T-helper 2 cell treated with Interferon-gamma antibody and Interleukin-4, amounts not matched to agents 5 μg/mL and 100 μg/mL, for 36 hours (primary cell): Measurements from ENCODE around the gene FBXL13.
"Not testable (repeated sequence)": the region's sequence is repeated elsewhere in the genome, so short reads cannot be mapped to it uniquely, and the experiment has no call there.

Experiments used
- DNase-seq: peaks from one replicate; pipeline ENCODE4 v3.0.0; 2021; ENCODE audit warnings: low spot score
- H3K27ac Mint-ChIP-seq: one replicate; pipeline ENCODE4 v1.8.0; 2021; ENCODE audit warnings: mild to moderate bottlenecking, mixed read lengths
- H3K27me3 Mint-ChIP-seq: one replicate; pipeline ENCODE4 v1.8.0; 2021; ENCODE audit warnings: low read depth, mixed read lengths
- H3K36me3 Mint-ChIP-seq: one replicate; pipeline ENCODE4 v1.8.0; 2021; ENCODE audit warnings: low read depth, mixed read lengths
- H3K4me1 Mint-ChIP-seq: one replicate; pipeline ENCODE4 v1.8.0; 2021; ENCODE audit warnings: low read depth, mixed read lengths
- H3K4me3 Mint-ChIP-seq: one replicate; pipeline ENCODE4 v1.8.0; 2022; ENCODE audit warnings: mild to moderate bottlenecking, moderate library complexity, mixed read lengths
- H3K9me3 Mint-ChIP-seq: one replicate; pipeline ENCODE4 v1.8.0; 2021; ENCODE audit warnings: mixed read lengths

The FBXL13 gene

DNA sequence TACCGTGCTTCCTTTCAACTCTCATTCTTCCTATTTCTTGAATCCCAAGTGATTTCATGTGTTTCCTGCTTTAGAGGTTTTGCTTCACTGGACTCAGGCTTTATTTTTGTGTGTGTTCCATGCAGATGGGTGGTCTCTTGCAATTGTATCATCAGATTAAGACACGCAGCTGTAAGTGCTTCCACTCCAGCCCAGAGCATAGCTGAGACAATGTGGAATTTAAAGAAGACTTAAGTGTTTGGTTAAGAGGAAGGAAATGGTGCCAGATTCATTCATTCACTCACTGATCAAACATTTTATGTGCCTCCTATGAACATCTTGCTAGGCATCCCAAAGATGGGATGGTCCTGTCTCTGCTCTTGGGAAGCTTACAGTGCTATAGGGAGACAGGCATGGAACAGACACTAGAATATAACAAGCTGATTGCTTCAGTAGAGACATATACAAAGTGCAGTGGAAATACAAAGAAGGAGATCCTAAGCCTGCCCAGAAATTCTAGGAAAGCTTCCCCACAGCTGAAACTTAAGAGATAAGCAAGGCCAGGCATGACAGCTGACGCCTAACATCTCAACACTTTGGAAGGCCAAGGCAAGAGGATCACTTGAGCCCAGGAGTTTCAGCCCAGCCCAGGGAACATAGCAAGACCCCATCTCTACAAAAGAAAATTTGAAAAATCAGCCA is 207.9 kb downstream of the FBXL13 start:
- Mint-ChIP-seq H3K27ac (no peak overlapping the region), H3K9me3 (no peaks in the 10 kb centered on the region), H3K36me3 (no peaks in the 10 kb centered on the region), H3K27me3 (peaks cover 17% of the 10 kb centered on the region), H3K4me1 (peaks cover 2% of the 10 kb centered on the region), H3K4me3 (no peak overlapping the region)
- DNase-seq: no peak

DNA sequence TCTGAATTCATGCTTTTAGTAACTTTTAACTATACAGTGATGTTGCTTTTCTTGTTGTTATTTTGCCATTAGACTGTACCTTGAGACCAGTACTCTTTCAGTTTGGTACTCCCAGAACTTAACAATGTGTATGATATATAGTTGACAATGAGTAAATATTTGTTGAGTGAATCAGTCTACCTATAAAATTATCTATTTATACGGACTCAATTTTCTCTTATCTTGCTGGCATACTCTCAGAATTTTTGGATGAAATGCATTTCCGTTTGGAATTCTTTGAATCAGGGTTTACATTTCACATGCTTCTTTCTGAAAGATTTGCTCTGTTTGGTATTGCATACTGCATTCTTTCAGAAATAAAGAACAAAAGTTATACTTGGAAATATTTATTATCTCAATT is 209.6 kb downstream of the FBXL13 start:
- DNase-seq: no peak
- Mint-ChIP-seq H3K9me3 (no peaks in the 10 kb centered on the region), H3K4me1 (peaks cover 2% of the 10 kb centered on the region), H3K36me3 (no peaks in the 10 kb centered on the region), H3K4me3 (no peak overlapping the region), H3K27me3 (peaks cover 19% of the 10 kb centered on the region), H3K27ac (no peak overlapping the region)

- Mint-ChIP-seq H3K27me3 (peaks cover 12% of the 10 kb centered on the region), H3K9me3 (no peaks in the 10 kb centered on the region), H3K4me1 (peaks cover 2% of the 10 kb centered on the region), H3K27ac (no peak overlapping the region), H3K4me3 (no peak overlapping the region), H3K36me3 (no peaks in the 10 kb centered on the region)
- no peak for DNase-seq
Measured at GRCh38 chr7:102860351-102860811, 214.2 kb downstream of the FBXL13 start.

DNA sequence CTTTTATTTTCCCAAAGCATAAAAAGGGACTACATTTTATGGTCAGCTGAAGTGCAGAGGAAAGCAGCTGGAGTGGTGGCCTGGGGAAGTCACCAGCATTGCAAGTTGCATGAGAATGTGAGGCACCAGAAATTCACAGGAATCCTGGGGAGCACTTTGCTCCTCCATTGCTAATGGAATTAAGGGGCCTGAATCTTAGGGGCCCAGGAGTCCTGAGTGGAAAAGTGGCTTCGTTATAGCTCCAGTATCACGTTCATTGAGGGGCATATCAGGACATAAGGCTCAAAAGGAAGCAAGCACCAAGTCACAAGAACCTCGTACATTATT is 214.8 kb downstream of the FBXL13 start:
- DNase-seq: no peak
- H3K27me3 Mint-ChIP-seq: peaks cover 12% of the 10 kb centered on the region
- H3K9me3 Mint-ChIP-seq: no peaks in the 10 kb centered on the region
- H3K4me3 Mint-ChIP-seq: no peak overlapping the region
- H3K27ac Mint-ChIP-seq: no peak overlapping the region
- H3K4me1 Mint-ChIP-seq: peaks cover 2% of the 10 kb centered on the region
- H3K36me3 Mint-ChIP-seq: no peaks in the 10 kb centered on the region

- Mint-ChIP-seq H3K27ac (no peak overlapping the region), H3K4me1 (peaks cover 2% of the 10 kb centered on the region), H3K9me3 (no peaks in the 10 kb centered on the region), H3K27me3 (peaks cover 12% of the 10 kb centered on the region), H3K36me3 (no peaks in the 10 kb centered on the region), H3K4me3 (no peak overlapping the region)
- DNase-seq: no peak
Measured at GRCh38 chr7:102859084-102859798, 215.4 kb downstream of the FBXL13 start.

DNA sequence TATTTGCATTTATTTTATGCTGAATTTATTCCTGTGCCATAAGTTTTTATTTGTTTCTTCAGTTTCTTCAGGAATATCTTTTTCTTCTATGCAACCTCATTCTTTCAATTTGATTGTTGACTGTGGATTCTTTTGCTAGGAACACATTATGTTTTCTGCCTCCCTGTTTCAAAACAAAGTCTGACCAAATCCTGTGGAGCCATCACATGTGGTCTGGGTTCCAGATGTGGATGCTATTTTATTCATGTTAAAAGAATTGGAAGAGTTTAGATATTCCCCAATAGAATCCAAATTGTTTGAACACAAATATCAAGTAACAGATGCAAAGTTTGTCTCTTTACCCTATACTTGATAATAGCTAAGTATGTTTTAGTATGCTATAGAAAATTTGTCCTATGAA is 218.6 kb downstream of the FBXL13 start:
- H3K4me1 Mint-ChIP-seq: no peaks in the 10 kb centered on the region
- H3K9me3 Mint-ChIP-seq: peaks cover 4% of the 10 kb centered on the region
- no peak for DNase-seq
- peaks cover 17% of the 10 kb centered on the region for H3K27me3 Mint-ChIP-seq
- H3K4me3 Mint-ChIP-seq: no peak overlapping the region
- H3K36me3 Mint-ChIP-seq: no peaks in the 10 kb centered on the region
- H3K27ac Mint-ChIP-seq: no peak overlapping the region

DNA sequence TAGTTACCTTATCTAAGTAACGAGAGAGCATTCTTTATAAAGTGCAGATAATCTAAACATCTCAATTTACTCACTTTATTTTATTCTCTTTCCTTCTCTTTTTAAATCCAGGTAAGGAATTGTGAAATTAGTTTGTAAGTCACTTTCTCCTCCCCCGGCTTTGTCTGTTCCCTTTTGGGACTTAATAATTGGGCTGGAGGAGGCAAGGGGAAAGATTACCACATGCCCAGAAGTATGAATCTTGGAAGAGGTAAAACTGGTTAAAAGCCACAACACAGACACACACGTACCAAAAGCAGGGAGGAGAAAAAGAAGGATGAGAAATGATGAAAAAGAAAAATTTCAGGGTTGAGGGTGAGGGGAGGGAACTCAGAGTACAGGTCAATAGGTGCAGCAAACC is 225.1 kb downstream of the FBXL13 start:
- Mint-ChIP-seq H3K4me1 (no peaks in the 10 kb centered on the region), H3K4me3 (no peak overlapping the region), H3K9me3 (peaks cover 4% of the 10 kb centered on the region), H3K27ac (no peak overlapping the region), H3K27me3 (peaks cover 32% of the 10 kb centered on the region), H3K36me3 (no peaks in the 10 kb centered on the region)
- no peak for DNase-seq

DNA sequence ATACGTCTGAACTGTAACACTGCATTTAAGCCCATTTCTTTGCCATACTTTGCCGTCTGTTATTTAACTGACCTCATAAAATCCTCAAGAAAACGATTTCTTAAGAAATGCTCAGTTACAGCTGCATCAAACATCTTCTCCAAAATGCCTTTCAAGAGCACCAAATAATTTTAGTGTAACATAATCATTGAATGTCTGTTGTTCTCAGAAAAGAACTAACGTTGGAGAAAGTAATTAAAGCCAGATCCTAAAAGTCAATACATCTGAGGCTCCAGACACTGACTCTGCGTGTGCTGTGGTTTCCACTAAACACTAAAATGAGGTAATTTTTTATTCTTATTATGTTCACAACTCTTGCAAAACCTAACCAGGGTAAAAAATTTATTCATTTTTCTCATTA is 225.5 kb downstream of the FBXL13 start:
- H3K4me3 Mint-ChIP-seq: no peak overlapping the region
- no peaks in the 10 kb centered on the region for H3K36me3 Mint-ChIP-seq
- no peak for DNase-seq
- H3K27ac Mint-ChIP-seq: no peak overlapping the region
- H3K9me3 Mint-ChIP-seq: peaks cover 4% of the 10 kb centered on the region
- peaks cover 36% of the 10 kb centered on the region for H3K27me3 Mint-ChIP-seq
- peaks cover 3% of the 10 kb centered on the region for H3K4me1 Mint-ChIP-seq

- no peak for DNase-seq
- Mint-ChIP-seq H3K4me3 (no peak overlapping the region), H3K9me3 (no peaks in the 10 kb centered on the region), H3K36me3 (no peaks in the 10 kb centered on the region), H3K27me3 (peaks cover 32% of the 10 kb centered on the region), H3K4me1 (peaks cover 3% of the 10 kb centered on the region), H3K27ac (no peak overlapping the region)
Measured at GRCh38 chr7:102845346-102845745, 229.2 kb downstream of the FBXL13 start.

GRCh38 chr7:102843850-102844249 is 230.7 kb downstream of the FBXL13 start:
- no peak for DNase-seq
- Mint-ChIP-seq H3K4me1 (peaks cover 3% of the 10 kb centered on the region), H3K27ac (no peak overlapping the region), H3K36me3 (no peaks in the 10 kb centered on the region), H3K4me3 (no peak overlapping the region), H3K9me3 (no peaks in the 10 kb centered on the region), H3K27me3 (peaks cover 25% of the 10 kb centered on the region)

GRCh38 chr7:102842284-102842683 is 232.3 kb downstream of the FBXL13 start:
- no peak for DNase-seq
- Mint-ChIP-seq H3K4me1 (peaks cover 3% of the 10 kb centered on the region), H3K36me3 (no peaks in the 10 kb centered on the region), H3K9me3 (no peaks in the 10 kb centered on the region), H3K27me3 (peaks cover 30% of the 10 kb centered on the region), H3K27ac (no peak overlapping the region), H3K4me3 (no peak overlapping the region)

DNA sequence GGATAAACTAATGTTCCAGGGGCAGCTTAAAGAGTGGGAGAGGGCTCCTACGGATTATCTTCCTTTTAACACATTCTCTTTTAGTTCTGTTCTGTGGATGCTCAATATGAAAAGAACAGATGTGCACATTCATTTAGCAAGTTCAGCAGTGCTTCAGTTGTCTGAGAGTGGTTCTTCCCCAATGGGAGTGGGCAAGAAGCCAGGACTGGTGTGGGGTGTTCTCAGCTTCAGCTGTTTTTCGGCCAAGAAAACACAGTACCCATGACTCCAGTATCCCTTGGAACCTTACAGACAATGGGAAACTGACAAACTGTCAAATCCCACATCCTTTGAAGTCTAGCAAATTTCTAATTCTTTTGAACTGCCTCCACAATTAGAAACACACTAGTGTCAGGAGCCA is 233.3 kb downstream of the FBXL13 start:
- H3K27me3 Mint-ChIP-seq: peaks cover 35% of the 10 kb centered on the region
- H3K36me3 Mint-ChIP-seq: no peaks in the 10 kb centered on the region
- peaks cover 3% of the 10 kb centered on the region for H3K4me1 Mint-ChIP-seq
- no peak for DNase-seq
- H3K4me3 Mint-ChIP-seq: no peak overlapping the region
- no peaks in the 10 kb centered on the region for H3K9me3 Mint-ChIP-seq
- no peak overlapping the region for H3K27ac Mint-ChIP-seq

- no peaks in the 10 kb centered on the region for H3K9me3 Mint-ChIP-seq
- no peaks in the 10 kb centered on the region for H3K36me3 Mint-ChIP-seq
- no peak overlapping the region for H3K4me3 Mint-ChIP-seq
- H3K27ac Mint-ChIP-seq: no peak overlapping the region
- peaks cover 3% of the 10 kb centered on the region for H3K4me1 Mint-ChIP-seq
- DNase-seq: no peak
- peaks cover 30% of the 10 kb centered on the region for H3K27me3 Mint-ChIP-seq
Measured at GRCh38 chr7:102840404-102840803, 234.2 kb downstream of the FBXL13 start.

DNA sequence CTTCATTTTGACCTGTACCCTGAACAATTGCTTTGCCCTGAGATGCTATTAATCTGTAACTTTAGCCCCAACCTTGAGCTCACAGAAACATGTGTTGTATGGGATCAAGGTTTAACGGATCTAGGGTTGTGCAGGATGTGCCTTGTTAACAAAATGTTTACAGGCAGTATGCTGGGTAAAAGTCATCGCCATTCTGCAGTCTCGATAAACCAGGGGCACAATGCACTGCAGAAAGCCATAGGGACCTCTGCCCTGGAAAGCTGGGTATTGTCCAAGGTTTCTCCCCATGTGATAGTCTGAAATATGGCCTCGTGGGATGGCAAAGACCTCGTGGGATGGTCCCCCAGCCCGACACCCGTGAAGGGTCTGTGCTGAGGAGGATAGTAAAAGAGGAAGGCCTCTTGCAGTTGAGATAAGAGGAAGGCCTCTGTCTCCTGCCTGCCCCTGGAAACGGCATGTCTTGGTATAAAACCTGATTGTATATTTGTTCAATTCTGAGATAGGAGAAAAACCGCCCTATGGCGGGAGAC is 236.0 kb downstream of the FBXL13 start:
- not testable (repeated sequence) for H3K36me3 Mint-ChIP-seq, H3K4me3 Mint-ChIP-seq, H3K9me3 Mint-ChIP-seq, H3K4me1 Mint-ChIP-seq, H3K27ac Mint-ChIP-seq, DNase-seq
- peaks cover 19% of the 10 kb centered on the region for H3K27me3 Mint-ChIP-seq
